IPS-18a (cell line): Measurements from ENCODE around the gene PCDHGB3.
"Not testable (repeated sequence)": the region's sequence is repeated elsewhere in the genome, so short reads cannot be mapped to it uniquely, and the experiment has no call there.

Experiments used
- H3K27ac ChIP-seq: one replicate; pipeline ENCODE4 v1.5.1; 2013; ENCODE audit warnings: low read length
- H3K27me3 ChIP-seq: one replicate; pipeline ENCODE4 v1.6.1; 2013; ENCODE audit warnings: mild to moderate bottlenecking, low read length; ENCODE audit not compliant: control insufficient read depth, insufficient read depth
- H3K36me3 ChIP-seq: one replicate; pipeline ENCODE4 v1.6.1; 2013; ENCODE audit warnings: low read depth, low read length; ENCODE audit not compliant: control insufficient read depth
- H3K4me1 ChIP-seq: one replicate; pipeline ENCODE4 v1.6.1; 2013; ENCODE audit warnings: low read depth, low read length; ENCODE audit not compliant: control insufficient read depth
- H3K4me3 ChIP-seq: one replicate; pipeline ENCODE4 v1.5.1; 2013; ENCODE audit warnings: low read length
- H3K9ac ChIP-seq: one replicate; pipeline ENCODE4 v1.6.1; 2013; ENCODE audit warnings: mild to moderate bottlenecking, low read length, moderate library complexity
- H3K9me3 ChIP-seq: one replicate; pipeline ENCODE4 v1.6.1; 2013; ENCODE audit warnings: low read depth, low read length; ENCODE audit not compliant: control insufficient read depth

PCDHGB3 gene

GRCh38 chr5:141399555-141400258, 29.7 kb downstream of the PCDHGB3 start:
- Histone ChIP-seq H3K27ac (no peak overlapping the region), H3K9me3 (peaks cover 19% of the 10 kb centered on the region), H3K36me3 (no peaks in the 10 kb centered on the region), H3K4me1 (no peaks in the 10 kb centered on the region), H3K27me3 (no peaks in the 10 kb centered on the region), H3K4me3 (no peak overlapping the region), H3K9ac (no peak overlapping the region)

DNA sequence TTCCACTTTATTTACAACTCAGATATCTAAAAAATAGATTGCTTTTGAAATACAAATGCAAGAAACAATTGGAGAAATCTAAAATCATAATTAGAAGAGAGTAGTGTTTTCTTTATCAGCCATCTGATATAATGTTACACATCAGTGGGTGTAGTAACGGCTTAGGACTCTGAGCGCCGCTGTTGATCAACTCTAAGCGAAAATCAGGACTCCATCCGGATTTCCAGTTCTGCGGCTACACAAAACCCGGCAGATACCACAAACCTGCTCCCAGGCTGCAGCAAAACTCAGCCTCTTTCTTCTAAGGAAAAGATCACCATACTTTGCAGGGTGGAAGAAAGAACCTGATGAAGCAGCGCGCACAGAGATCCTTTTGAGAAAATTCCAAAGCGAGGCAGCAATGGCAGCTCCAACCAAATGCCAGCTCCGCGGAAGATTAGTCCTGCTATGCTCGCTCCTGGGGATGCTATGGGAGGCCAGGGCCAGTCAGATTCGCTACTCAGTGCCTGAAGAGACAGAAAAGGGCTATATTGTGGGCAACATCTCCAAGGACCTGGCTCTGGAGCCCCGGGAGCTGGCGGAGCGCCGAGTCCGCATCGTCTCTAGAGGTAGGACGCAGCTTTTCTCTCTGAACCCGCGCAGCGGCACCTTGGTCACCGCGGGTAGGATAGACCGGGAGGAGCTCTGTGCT, 32.7 kb downstream of the PCDHGB3 start, which contains the start of gene PCDHGA9:
PCDHGA9 (plus strand) TSS at position 226 of the 691 bp plus-strand sequence; CDS start at position 401, 175 bp downstream.
- H3K9ac ChIP-seq: no peak within 1 kb of the TSS
- H3K36me3 ChIP-seq: no peaks in the 10 kb centered on the region
- H3K9me3 ChIP-seq: peaks cover 14% of the 10 kb centered on the region
- no peaks in the 10 kb centered on the region for H3K4me1 ChIP-seq
- no peak within 1 kb of the TSS for H3K27ac ChIP-seq
- H3K4me3 ChIP-seq: no peak within 1 kb of the TSS
- H3K27me3 ChIP-seq: no peaks in the 10 kb centered on the region

DNA sequence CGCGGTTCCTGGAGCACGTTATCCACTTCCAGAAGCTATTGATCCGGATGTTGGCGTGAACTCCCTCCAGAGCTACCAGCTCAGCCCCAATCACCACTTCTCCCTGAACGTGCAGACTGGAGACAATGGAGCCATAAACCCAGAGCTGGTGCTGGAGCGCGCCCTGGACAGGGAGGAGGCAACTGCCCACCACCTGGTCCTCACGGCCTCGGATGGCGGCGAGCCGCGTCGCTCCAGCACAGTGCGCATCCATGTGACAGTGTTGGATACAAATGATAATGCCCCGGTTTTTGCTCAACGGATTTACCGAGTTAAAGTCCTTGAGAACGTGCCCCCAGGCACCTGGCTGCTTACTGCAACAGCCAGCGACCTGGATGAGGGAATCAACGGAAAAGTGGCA, 33.3 kb downstream of the PCDHGB3 start:
- Histone ChIP-seq H3K9me3 (peaks cover 14% of the 10 kb centered on the region), H3K27ac (no peak overlapping the region), H3K4me3 (no peak overlapping the region), H3K9ac (no peak overlapping the region), H3K27me3 (no peaks in the 10 kb centered on the region), H3K36me3 (no peaks in the 10 kb centered on the region), H3K4me1 (no peaks in the 10 kb centered on the region)

DNA sequence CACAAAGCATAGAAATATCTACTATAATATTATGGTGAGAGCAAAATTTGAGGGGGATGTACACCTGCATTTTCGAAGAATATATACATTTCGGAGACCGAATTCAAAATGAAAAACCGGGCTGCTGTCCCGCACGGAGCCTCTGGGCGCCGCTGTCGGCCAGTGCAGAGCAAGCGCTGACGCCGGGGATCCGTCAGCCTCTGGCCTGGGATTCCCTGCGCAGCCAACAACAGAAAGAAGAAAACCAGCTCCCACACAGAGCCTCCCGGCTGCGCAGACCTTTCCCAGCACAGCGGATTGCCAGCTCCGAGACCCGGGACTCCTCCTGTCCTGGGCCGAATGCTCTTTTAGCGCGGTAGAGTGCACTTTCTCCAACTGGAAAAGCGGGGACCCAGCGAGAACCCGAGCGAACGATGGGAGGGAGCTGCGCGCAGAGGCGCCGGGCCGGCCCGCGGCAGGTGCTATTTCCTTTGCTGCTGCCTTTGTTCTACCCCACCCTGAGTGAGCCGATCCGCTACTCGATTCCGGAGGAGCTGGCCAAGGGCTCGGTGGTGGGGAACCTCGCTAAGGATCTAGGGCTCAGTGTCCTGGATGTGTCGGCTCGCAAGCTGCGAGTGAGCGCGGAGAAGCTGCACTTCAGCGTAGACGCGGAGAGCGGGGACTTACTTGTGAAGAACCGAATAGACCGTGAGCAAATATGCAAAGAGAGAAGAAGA, 37.9 kb downstream of the PCDHGB3 start, which contains the start of gene PCDHGB6:
PCDHGB6 (plus strand) TSS at position 232 of the 716 bp plus-strand sequence; CDS start at position 414, 182 bp downstream.
- H3K36me3 ChIP-seq, H3K27ac ChIP-seq, H3K9me3 ChIP-seq, H3K4me1 ChIP-seq: not testable (repeated sequence)
- H3K4me3 ChIP-seq: peak within 1 kb of the TSS; percentile 71
- H3K27me3 ChIP-seq: peaks cover 11% of the 10 kb centered on the region
- peak within 1 kb of the TSS; percentile 69 for H3K9ac ChIP-seq

- peaks cover 6% of the 10 kb centered on the region for H3K9me3 ChIP-seq
- H3K4me3 ChIP-seq: no peak overlapping the region
- peaks cover 11% of the 10 kb centered on the region for H3K27me3 ChIP-seq
Measured at GRCh38 chr5:141409598-141410306, 39.7 kb downstream of the PCDHGB3 start.

GRCh38 chr5:141411575-141411974, 41.5 kb downstream of the PCDHGB3 start:
- Histone ChIP-seq H3K9me3 (peaks cover 6% of the 10 kb centered on the region), H3K4me3 (no peak overlapping the region), H3K9ac (no peak overlapping the region), H3K36me3 (no peaks in the 10 kb centered on the region), H3K27ac (no peak overlapping the region), H3K4me1 (no peaks in the 10 kb centered on the region), H3K27me3 (peaks cover 11% of the 10 kb centered on the region)

More at GRCh38 chr5:141409598-141410306, 39.7 kb downstream of the PCDHGB3 start:
- Histone ChIP-seq H3K4me1 (no peaks in the 10 kb centered on the region), H3K36me3 (no peaks in the 10 kb centered on the region), H3K9ac (no peak overlapping the region), H3K27ac (no peak overlapping the region)

GRCh38 chr5:141412854-141413539, 43.0 kb downstream of the PCDHGB3 start, which contains the start of gene PCDHGA10:
PCDHGA10 (plus strand) TSS chr5:141412987; CDS start chr5:141413176, 189 bp downstream.
- H3K27me3 ChIP-seq: peaks cover 11% of the 10 kb centered on the region
- no peak within 1 kb of the TSS for H3K27ac ChIP-seq
- peak within 1 kb of the TSS; percentile 17 for H3K9ac ChIP-seq
- no peaks in the 10 kb centered on the region for H3K4me1 ChIP-seq
- H3K4me3 ChIP-seq: peak within 1 kb of the TSS; percentile 28
- H3K9me3 ChIP-seq: peaks cover 6% of the 10 kb centered on the region
- H3K36me3 ChIP-seq: no peaks in the 10 kb centered on the region

- H3K27me3 ChIP-seq: peaks cover 14% of the 10 kb centered on the region
- H3K9me3 ChIP-seq: peaks cover 12% of the 10 kb centered on the region
- no peak overlapping the region for H3K27ac ChIP-seq
- no peak overlapping the region for H3K9ac ChIP-seq
- no peak overlapping the region for H3K4me3 ChIP-seq
- no peaks in the 10 kb centered on the region for H3K4me1 ChIP-seq
- no peaks in the 10 kb centered on the region for H3K36me3 ChIP-seq
Measured at GRCh38 chr5:141413540-141414069, 43.6 kb downstream of the PCDHGB3 start.

- peaks cover 16% of the 10 kb centered on the region for H3K9me3 ChIP-seq
- not testable (repeated sequence) for H3K9ac ChIP-seq, H3K4me1 ChIP-seq, H3K36me3 ChIP-seq, H3K4me3 ChIP-seq, H3K27me3 ChIP-seq, H3K27ac ChIP-seq
Measured at GRCh38 chr5:141414548-141415274, 44.7 kb downstream of the PCDHGB3 start.

DNA sequence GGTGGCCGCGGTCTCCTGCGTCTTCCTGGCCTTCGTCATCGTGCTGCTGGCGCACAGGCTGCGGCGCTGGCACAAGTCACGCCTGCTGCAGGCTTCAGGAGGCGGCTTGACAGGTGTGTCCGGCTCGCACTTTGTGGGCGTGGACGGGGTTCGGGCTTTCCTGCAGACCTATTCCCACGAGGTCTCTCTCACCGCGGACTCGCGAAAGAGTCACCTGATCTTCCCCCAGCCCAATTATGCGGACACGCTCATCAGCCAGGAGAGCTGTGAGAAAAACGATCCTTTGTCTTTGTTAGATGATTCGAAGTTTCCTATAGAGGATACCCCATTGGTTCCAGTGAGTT, 45.2 kb downstream of the PCDHGB3 start:
- peaks cover 20% of the 10 kb centered on the region for H3K9me3 ChIP-seq
- H3K27ac ChIP-seq, H3K36me3 ChIP-seq, H3K4me1 ChIP-seq, H3K4me3 ChIP-seq, H3K27me3 ChIP-seq, H3K9ac ChIP-seq: not testable (repeated sequence)
